HG03045 (cell line): ENCODE measurements around the gene AGR3.

Experiments
- ATAC-seq: cut with Tn5 transposase; IDR thresholded peaks from one replicate; pipeline ENCODE4 v1.9.1; 2021; ENCODE audit warnings: mild to moderate bottlenecking, moderate library complexity; ENCODE audit not compliant: unreplicated experiment

Gene AGR3

DNA sequence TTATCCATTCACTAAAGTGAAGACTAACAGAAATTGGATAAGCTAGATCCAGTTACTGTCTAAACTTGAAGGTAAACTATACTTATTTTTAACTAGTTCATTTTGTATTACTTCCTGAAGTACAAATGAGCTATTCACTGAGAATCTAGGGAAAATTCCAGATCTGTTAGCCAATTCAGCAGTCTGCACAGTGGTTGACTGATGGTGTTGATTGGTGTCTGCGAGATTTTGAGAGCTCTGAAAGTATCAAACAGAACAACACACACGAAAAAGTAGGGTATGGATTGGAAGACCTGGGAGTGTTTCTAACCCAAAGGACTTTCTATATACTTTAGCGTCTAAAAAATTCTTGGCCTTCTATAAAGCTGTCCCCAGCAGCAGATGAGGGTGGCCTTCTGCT, 43.4 kb downstream of the AGR3 start:
- no peak for ATAC-seq

DNA sequence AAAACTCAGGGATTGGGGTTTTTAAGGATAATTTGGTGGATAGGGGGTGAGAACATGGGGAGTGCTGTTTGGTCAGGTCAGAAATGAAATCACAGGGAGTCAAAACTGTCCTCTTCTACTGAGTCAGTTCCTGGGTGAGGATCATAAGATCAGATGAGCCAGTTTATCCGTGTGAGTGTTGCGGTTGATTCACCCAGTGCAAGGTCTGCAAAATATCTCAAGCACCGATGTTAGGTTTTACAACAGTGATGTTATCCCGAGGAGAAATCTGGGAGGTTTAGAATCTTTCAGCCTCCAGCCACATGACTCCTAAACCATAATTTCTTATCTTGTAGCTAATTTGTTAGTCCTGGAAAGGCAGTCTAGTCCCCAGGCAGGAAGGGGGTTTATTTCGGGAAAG, 45.3 kb downstream of the AGR3 start:
- no peak for ATAC-seq

DNA sequence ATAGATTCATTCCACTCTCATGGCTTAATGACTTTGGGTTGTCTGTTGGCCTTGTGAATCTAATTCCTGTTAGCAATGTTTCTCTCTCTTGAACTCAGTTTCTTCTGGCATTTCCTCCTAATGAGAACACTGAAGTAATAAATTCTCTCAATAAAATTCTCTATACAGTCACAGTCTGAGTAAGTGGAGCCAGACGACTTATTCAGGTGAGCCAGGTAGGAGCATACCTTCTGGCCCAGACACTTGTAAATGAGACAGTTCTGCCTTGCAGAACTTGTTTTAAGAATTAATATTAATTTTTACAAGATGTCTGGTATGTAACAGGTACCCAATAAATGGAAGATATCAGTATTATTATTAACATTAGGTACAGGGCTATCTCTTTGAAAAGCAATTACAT, 48.4 kb downstream of the AGR3 start:
- ATAC-seq: no peak

DNA sequence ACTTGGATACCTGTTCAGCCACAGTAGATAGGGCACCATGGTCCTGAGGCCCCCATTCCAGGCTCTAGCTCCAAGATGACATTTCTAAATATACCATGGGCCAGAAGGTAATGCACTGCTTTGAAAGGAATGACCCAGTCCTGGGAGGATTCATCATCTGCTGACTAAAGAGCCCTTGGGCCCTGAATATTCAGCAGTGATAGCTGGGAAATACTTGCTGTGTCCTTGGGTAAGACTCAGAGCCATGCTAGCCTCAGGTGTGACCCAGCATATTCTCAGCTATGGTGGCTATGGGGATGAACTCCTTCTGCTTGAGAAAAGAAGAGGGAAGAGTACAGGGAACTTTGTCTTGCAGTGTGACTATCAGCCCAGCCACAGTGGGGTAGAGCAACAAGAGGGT, 55.7 kb downstream of the AGR3 start:
- ATAC-seq: no peak

DNA sequence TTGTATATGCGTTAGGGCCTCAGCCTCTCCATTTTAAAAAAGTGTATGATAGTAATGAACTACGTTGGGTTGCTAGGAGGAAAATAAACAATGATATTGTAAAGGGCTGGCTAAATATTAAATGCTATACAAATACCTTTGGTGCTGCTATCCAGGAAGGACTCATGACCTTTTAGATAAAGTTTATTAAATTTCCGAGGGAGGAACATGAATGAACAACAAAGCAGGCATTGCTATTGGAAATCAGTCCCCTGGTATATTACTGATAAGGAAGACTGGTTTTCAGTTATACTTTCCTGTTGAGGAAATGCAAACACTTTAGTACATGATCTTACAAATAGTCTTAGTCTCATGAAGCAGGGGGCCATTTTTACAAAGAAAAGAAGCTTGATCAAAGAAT, 59.8 kb downstream of the AGR3 start:
- no peak for ATAC-seq

DNA sequence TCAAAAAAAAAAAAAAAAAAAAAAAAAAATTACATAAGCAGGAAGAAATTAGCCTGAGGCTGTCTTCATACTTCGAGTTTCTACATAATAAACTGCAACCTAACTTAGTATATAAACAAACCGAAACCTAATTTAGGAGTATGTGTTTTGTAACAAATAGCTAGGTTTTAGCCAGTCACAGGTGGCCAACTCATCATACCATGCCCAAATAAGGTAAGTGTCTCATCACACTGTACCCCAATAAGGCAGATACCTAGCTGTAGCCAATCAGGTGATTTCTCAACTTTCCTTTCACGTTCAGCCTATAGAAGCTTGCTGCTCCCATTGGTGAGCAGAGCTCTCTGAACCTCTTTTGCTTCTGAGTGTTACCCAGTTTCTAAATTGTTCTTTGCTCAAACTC, 63.1 kb downstream of the AGR3 start:
- ATAC-seq: no peak

DNA sequence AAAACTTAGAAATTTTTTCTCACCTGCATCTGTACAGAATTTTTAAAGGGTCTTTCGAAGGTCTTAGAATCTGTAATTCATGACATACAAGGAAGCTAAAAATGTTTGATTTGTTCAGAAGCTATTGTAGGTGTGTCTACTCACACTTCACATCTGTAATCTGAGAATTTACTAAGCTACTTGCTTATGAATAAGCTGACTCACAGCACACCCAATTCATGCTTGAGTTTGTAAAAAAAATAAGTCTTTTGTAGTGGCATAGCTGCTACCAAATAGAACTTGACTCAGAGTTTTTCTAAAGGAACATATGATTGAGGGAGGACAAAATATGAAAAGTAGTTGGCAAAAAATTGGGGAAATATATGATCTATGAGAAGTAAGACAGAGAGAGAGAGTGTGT, 64.2 kb downstream of the AGR3 start:
- ATAC-seq: no peak

DNA sequence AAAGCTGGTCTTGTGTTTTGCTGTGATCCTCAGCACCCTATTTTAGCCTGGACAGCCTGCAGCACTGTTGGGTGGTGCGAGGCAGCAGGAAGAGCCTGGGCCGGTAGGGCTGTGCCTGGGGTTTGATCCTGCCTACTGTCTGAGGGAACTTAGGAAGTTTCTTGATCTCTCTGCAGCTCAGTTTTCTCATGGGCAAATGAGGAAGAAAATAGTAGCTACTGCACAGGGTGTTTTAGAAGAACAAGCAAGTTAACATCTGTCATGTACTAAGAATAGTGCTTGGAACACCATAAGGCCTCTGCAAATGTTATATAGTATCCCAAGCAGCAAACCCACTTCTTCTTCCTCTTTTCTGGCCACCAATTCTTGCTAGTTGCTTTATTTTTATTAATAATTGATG, 65.0 kb downstream of the AGR3 start:
- ATAC-seq: no peak

DNA sequence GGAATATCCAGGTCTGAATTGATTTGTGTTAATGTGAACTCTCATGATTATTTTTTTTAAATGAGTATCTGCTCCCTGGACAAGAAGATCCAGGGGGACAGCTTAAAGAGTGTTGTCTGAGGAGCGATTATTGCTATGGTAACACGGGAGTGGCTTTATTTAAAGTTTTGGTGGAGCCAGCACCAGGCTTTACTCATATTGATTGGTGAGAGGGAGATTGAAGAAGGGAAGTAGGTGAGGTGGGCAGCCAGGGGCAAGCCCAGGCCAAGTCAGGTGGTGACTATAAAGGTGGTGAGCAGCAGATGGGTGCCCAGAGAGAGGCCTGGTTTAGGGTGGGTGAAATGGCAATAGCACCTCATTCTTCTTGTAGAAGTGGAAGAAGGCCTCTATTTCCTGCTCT, 66.8 kb downstream of the AGR3 start:
- ATAC-seq: no peak

DNA sequence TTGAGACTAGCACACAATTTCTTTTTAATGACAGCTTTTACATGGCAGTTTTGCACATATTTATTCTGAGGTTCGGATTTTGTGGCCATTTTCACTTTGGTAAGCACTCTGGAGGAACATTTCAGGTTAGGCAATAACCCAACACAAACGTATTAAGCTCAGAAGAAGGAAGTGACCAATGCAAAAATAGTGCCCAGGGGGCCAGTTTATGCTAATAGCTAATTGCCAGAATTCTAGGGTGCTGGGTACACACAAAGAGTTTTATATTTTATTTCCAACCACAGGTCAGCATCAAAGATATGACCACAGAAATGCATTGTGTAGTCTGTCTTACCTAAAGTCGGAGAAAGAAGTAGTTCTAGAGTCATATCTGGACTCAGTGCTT, 68.6 kb downstream of the AGR3 start:
- no peak for ATAC-seq

DNA sequence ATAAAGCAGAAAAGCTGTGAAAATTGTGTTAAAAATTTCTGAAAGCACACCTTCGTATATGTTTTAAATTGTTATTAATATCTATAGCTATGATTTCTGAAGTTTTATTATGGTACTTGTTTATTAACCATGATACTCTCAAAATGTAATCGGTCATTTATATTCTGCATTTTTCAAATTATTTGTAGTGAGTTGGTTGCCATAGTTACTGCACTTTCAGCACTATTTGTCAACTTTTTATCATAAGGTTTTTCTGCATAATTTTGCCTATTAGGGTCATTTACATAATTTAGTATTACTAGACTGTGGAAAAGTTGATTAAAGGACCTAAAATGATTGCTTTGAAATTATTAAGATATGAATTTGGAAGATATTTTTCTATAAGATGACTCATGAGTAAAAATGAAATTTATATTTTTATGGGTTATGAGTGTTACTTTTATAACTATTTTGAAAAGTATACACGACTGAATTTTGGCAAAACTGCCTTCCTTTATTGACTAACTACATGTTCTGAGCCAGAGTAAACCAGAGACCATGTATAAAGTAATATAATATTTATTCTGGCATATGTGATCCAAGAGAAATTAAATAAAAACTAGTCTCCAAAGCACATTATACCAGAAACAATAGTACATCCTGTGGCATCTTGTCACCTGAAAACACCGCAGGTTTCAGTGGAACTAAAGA, 69.1 kb downstream of the AGR3 start:
- ATAC-seq: no peak

DNA sequence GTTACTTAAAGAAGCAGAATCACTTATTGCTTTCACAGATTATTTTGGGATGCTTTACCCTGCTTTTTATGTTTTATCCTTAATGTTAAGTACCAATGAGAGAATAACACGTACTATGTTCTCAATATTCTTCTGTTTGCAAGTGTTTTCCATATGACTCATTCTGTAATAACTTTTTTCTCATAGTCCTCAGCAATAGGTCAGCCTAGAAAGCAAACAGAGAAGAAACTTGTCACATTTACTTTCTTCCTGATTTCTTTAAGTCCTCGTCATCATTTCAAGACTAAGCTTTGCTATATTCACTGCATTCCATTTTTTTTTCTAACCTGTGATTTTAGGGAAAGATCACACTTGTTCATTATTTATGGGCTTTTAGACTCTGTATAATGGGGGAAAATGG, 70.2 kb downstream of the AGR3 start:
- no peak for ATAC-seq

DNA sequence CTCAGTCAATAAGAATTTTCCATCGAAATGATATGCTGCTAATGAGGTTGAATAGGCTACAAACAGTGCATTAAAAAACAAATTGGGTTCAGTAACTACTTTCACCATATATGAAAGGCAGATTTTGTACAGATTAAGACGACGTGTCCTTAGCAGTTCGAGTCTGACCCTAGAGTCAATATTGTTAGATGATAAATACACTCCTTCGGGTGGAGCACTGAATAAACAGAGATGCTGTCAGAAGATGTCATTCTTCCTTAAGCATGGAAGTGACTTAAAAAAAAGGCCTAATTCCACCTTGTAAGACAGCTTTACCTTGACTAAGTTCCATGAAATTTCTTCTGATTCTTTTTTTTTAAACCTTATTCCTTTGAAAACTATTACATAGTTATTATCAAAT, 71.2 kb downstream of the AGR3 start:
- ATAC-seq: no peak

DNA sequence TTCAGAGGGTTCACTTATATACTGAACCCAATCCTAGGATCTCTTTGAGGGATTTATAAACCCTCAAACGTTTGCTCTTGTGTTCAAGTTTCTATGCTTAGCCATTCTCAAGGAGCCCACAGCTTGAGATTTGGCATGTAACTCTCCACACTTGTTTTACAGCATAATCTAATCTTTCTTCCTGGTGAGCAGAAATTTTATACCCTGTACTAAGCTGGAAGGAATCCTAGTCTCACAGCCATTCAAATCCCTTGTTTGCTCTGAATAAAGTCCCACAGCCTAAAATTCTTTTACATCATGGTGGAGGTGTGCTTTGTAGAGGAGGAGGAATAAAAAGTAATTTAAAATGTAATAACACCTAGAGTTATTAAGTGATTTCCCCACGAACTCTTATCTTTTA, 71.7 kb downstream of the AGR3 start:
- no peak for ATAC-seq
